HG02973 (cell line): ENCODE data around the gene BMP7.

Experiments used
- ATAC-seq: cut with Tn5 transposase; IDR thresholded peaks from one replicate; pipeline ENCODE4 v1.9.1; 2021; ENCODE audit warnings: moderate library complexity; ENCODE audit not compliant: unreplicated experiment

BMP7 gene

GRCh38 chr20:57214948-57215347 lies 51.5 kb downstream of the BMP7 start:
- ATAC-seq = no peak

GRCh38 chr20:57214427-57214826 lies 52.0 kb downstream of the BMP7 start:
- ATAC-seq = no peak

GRCh38 chr20:57213924-57214323 lies 52.5 kb downstream of the BMP7 start:
- ATAC-seq = no peak

GRCh38 chr20:57213291-57213690 lies 53.1 kb downstream of the BMP7 start:
- ATAC-seq = no peak

- ATAC-seq = no peak
Observed at GRCh38 chr20:57212534-57213276, 53.7 kb downstream of the BMP7 start.

- no peak for ATAC-seq
Observed at GRCh38 chr20:57211908-57212533, 54.4 kb downstream of the BMP7 start.

GRCh38 chr20:57211406-57211805 lies 55.0 kb downstream of the BMP7 start:
- no peak for ATAC-seq

- no peak for ATAC-seq
Observed at GRCh38 chr20:57210911-57211280, 55.5 kb downstream of the BMP7 start.

- ATAC-seq = no peak
Observed at GRCh38 chr20:57210054-57210910, 56.2 kb downstream of the BMP7 start.

- ATAC-seq = no peak
Observed at GRCh38 chr20:57209413-57209812, 57.0 kb downstream of the BMP7 start.

GRCh38 chr20:57208198-57208597 lies 58.2 kb downstream of the BMP7 start:
- ATAC-seq = no peak

GRCh38 chr20:57207251-57207650 lies 59.2 kb downstream of the BMP7 start:
- ATAC-seq = no peak

GRCh38 chr20:57205606-57206219 lies 60.7 kb downstream of the BMP7 start:
- no peak for ATAC-seq

GRCh38 chr20:57203986-57204385 lies 62.5 kb downstream of the BMP7 start:
- no peak for ATAC-seq

- no peak for ATAC-seq
Observed at GRCh38 chr20:57203204-57203603, 63.2 kb downstream of the BMP7 start.

GRCh38 chr20:57202309-57202708 lies 64.1 kb downstream of the BMP7 start:
- ATAC-seq = no peak

GRCh38 chr20:57200882-57201695 lies 65.4 kb downstream of the BMP7 start:
- no peak for ATAC-seq

GRCh38 chr20:57199656-57200405 lies 66.6 kb downstream of the BMP7 start:
- no peak for ATAC-seq

GRCh38 chr20:57198132-57199072 lies 68.0 kb downstream of the BMP7 start:
- no peak for ATAC-seq
